Endothelial cell of umbilical vein (primary cell): ENCODE measurements around the gene MREG.

Experiments
- EZH2 ChIP-seq: IDR thresholded peaks from 2 replicates; pipeline ENCODE4 v1.6.1; 2012; ENCODE audit warnings: borderline replicate concordance, low read depth, mild to moderate bottlenecking, moderate library complexity, low read length, inconsistent platforms; ENCODE audit not compliant: severe bottlenecking
- GATA2 ChIP-seq: IDR thresholded peaks from 2 replicates; pipeline ENCODE4 v1.7.0; 2011; ENCODE audit warnings: low read depth, mild to moderate bottlenecking, moderate library complexity, mixed read lengths, low read length; ENCODE audit not compliant: insufficient read length, insufficient read depth
- JUN ChIP-seq: IDR thresholded peaks from 2 replicates; pipeline ENCODE4 v1.6.1; 2011; ENCODE audit warnings: borderline replicate concordance, low read depth; ENCODE audit not compliant: insufficient read length, insufficient read depth
- MYC ChIP-seq: IDR thresholded peaks from one replicate; pipeline ENCODE4 v1.6.1; 2011; ENCODE audit warnings: mild to moderate bottlenecking, low read depth, low read length
- POLR2A ChIP-seq: IDR thresholded peaks from 2 replicates; pipeline ENCODE4 v1.6.1; 2012; ENCODE audit warnings: low read depth, mild to moderate bottlenecking, control low read depth, low read length
- POLR2AphosphoS5 ChIP-seq: IDR thresholded peaks from 2 replicates; pipeline ENCODE4 v1.6.1; 2012; ENCODE audit warnings: low read depth, mild to moderate bottlenecking, control low read depth, low read length, moderate library complexity; ENCODE audit not compliant: insufficient read depth
- TF ChIP-seq, protein P1 (sequence below), 2 donors: IDR thresholded peaks; 1 replicate in 1 of 2; 2 replicates in 1 of 2; pipeline ENCODE4 v1.5.1; 2011; ENCODE audit warnings: low read length in 2 of 2, mild to moderate bottlenecking in 2 of 2, moderate library complexity in 2 of 2, control low read depth in 1 of 2, inconsistent platforms in 1 of 2, low read depth in 1 of 2; ENCODE audit not compliant: insufficient read depth in 1 of 2; ENCODE audit errors: extremely low read depth in 1 of 2
- TF ChIP-seq, protein P2 (sequence below): IDR thresholded peaks from 2 replicates; pipeline ENCODE4 v1.6.1; 2011; ENCODE audit not compliant: insufficient read depth, insufficient read length

DNA sequence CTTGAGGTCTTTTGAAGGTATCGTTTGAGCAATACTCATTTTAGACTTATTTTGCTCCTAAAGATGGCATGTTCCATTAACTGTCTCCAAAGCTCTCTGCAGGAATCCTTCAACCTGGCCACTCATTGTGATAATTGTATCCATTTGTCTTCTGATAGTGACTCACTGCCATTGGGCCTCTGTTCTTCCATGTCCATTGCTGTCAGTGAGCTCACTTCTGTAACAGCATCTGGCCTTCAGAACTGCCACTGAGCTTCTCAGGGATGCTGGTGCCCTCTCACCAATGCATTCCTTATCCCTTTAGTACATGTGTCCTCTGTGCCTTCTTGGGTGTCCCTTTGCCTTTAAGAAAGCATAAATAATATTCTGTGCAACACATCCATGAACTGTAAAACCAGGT, 71.6 kb downstream of the MREG start:
- no peak for TF ChIP-seq POLR2A
- no peak for TF ChIP-seq JUN
- TF ChIP-seq, protein P1, sequence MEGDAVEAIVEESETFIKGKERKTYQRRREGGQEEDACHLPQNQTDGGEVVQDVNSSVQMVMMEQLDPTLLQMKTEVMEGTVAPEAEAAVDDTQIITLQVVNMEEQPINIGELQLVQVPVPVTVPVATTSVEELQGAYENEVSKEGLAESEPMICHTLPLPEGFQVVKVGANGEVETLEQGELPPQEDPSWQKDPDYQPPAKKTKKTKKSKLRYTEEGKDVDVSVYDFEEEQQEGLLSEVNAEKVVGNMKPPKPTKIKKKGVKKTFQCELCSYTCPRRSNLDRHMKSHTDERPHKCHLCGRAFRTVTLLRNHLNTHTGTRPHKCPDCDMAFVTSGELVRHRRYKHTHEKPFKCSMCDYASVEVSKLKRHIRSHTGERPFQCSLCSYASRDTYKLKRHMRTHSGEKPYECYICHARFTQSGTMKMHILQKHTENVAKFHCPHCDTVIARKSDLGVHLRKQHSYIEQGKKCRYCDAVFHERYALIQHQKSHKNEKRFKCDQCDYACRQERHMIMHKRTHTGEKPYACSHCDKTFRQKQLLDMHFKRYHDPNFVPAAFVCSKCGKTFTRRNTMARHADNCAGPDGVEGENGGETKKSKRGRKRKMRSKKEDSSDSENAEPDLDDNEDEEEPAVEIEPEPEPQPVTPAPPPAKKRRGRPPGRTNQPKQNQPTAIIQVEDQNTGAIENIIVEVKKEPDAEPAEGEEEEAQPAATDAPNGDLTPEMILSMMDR (IDR thresholded peaks at IDR 0.05; ENCODE audit: extremely low read depth in 1 of 2, insufficient read depth in 1 of 2, low read depth in 1 of 2, low read length in 2 of 2), result no peak
- no peak for TF ChIP-seq POLR2AphosphoS5
- TF ChIP-seq EZH2, result no peak
- TF ChIP-seq MYC, result no peak
- TF ChIP-seq, protein P2, sequence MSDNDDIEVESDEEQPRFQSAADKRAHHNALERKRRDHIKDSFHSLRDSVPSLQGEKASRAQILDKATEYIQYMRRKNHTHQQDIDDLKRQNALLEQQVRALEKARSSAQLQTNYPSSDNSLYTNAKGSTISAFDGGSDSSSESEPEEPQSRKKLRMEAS, result no peak
- TF ChIP-seq GATA2, result no peak
